Activated CD4-positive, CD25-positive, alpha-beta regulatory T cell treated with anti-CD3 and anti-CD28 coated beads, Interleukin-2, amount 50 U/mL, for 72 hours (primary cell): Measurements from ENCODE around the gene SCN2B.

ENCODE experiments used
- DNase-seq: peaks from one replicate; pipeline ENCODE4 v3.0.0; 2021

The SCN2B gene

DNA sequence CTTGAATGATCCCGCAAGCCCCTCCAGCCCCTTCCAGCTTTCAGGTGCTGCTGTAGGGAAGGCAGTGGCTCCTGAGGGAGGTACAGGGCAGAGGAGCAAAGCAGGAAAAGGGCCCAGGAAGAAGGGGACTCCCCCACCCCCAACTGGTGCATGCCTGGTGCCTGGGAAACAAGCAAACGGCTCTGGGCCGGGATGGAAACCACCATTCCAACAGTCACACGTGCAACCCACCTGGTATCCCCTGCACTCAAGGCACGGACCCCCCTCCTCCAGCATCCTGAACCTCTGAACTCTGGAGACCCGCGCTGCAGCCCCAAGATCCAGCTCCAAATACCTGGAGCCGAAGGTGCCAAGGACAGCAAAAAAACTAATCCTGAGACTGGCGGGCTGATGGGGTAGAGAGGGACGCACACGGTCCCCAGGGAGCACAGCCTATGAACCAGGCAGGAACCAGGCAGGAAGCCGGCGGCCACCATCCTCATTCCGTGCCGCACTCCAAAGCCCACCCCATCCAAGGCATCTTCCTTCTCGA lies 24.4 kb downstream of the SCN2B start:
- DNase-seq: no peak

DNA sequence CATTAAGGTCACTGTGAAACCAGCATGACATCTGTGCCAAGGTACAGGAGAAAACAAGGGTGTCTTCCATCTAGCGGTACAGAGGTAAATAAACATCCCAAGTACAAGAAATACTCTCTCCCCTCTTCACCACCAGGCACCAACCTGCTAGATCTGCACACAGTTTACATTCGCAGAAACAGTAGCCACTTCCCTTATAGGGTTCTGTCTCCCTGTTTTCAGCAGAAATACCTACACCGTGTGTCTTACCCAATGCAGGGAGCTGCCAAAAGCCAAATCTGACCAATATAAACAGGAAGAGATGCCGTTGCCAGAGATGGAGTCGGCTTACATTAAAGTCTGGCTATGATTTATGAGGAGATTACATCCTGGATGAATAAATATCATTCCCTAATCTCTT lies 25.0 kb downstream of the SCN2B start:
- no peak for DNase-seq

DNA sequence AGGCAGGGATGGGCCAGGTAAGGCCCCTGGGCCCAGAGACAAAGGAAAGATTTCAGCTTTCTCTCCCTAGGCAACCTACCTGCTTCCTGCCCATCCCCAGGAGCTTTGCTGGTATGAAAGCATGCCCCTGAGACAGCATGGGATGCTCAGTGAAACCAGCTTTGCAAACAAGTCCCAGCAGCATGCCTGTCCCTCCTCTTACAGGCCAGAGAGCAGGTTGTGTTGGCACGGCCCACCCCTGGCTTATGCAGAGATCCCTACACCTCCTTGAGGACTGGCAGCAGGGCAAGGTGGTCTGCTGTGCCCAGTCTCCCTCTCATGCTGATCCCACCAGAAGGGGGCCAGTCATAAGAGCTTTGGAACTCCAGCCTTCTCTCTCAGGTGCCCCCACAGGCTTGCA lies 26.9 kb downstream of the SCN2B start:
- no peak for DNase-seq

DNA sequence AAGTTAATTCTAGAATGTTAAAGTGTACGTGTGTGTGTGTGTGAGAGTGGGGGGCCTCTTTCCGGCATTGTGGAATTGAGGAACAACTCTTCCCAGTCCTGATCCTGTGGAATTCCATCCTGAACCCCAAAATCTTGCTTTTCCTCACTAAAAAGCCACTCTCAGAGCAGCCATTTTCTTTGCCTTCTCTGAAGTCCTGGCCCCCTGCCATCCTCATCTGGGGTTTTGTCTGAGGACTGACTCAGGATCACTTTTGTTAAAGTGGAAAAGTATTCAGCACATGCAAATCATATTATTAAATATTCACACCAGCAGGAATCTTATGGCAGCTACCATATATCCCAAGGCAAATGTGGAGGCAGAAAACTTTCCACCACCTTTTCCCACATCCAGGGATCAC lies 27.6 kb downstream of the SCN2B start:
- no peak for DNase-seq

DNA sequence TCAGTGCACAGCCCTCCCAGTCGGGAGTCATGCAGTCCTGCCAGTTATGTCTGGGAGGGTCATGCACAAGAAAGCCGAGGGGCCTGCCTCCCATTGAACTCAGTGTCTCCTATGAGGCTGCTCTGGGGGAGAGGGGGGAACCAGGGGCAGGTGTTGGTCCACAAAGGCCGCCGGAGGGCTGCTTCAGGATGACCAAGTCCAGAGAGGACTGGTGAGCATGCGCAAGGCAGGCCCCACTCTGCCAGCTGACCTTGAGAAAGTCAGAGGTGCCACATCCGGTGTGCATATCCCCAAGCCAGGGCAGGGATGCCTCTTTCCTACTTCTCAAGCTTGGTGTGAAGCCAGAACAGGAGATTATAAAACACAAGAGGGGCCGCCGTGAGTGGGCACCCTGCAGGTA lies 28.2 kb downstream of the SCN2B start:
- no peak for DNase-seq

DNA sequence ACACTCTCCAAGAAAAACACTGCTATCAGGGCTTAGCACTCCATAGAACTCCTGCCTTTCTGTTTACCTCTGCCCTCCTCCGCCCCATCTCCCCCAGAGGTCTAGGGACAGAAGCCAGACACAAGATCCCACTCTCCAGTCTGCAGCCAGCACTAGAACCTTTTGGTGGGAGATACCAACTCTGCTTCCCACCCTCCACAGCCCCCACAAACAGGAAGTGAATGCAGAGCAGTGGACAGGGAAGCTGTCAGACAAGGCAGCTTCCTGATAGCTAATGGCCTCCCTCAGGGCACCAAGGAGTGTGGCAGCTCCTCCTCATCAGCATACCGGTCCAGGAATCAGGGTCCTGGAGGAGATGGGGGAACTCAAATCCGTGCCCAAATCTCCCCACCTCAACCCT lies 28.9 kb downstream of the SCN2B start:
- no peak for DNase-seq

DNA sequence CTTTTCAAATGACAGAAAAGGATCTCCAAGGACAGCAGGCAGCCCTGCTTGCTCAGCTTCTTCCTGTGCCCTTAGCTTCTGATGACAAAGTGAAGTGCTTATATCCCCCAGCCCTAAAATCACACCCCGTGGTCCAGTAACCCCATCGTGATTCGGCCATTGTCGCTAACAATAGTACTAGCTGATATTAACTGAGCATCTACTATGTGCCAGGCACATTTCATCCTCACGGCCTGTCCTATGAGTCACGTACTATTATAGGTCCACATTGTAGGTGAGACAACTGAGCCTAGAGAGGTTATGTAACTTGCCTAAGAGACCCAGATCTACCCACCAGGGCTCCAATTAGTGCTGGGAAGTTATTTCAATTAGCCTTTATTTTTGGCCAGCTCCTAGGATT lies 29.9 kb downstream of the SCN2B start:
- no peak for DNase-seq

DNA sequence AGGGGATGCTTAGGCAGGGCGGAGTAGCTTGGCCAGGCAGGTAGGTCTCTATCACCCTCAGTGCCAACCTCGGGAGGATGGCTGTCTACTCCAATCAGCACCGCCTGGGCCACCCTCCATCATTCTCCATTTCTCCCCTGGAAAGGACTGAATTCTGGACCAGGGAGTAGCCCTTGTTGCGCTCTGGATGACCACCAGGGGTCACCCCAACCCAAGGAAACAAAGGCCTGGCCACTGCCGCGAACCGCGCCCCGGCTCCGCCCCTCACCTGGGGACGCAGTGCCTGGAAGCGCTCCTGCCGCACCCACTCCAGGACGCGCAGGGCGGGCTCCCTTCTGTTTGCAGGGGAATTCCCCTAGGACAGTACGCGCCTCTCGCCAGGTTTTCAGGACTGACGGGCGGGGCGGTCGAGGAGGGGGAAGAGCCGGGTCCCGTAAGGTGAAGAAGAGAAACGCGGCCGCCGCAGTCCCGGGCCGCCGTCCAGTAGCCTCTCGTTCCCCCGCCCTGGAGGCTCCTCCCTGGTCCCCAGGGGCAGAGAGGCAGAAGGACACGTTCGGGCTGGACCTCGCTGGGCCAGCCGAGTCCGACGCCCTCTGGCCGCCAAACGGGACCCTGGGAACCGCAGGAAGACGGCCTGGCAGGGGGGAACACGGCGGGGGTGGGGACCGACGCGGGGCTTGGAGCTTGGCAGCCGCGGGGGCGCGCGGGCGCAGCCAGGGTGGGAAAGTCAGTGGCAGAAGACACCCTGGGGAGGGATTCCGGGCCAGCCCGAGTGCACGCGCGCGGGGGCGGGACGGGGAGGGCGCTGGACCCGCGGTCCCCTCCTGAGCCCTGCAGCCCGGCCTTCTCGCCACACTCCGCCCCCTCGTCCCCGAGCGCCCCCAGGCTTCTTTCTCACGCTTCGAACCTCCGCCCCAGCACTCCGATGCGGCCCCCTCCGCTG lies 30.9 kb downstream of the SCN2B start:
- DNase-seq: peak; percentile 90

DNA sequence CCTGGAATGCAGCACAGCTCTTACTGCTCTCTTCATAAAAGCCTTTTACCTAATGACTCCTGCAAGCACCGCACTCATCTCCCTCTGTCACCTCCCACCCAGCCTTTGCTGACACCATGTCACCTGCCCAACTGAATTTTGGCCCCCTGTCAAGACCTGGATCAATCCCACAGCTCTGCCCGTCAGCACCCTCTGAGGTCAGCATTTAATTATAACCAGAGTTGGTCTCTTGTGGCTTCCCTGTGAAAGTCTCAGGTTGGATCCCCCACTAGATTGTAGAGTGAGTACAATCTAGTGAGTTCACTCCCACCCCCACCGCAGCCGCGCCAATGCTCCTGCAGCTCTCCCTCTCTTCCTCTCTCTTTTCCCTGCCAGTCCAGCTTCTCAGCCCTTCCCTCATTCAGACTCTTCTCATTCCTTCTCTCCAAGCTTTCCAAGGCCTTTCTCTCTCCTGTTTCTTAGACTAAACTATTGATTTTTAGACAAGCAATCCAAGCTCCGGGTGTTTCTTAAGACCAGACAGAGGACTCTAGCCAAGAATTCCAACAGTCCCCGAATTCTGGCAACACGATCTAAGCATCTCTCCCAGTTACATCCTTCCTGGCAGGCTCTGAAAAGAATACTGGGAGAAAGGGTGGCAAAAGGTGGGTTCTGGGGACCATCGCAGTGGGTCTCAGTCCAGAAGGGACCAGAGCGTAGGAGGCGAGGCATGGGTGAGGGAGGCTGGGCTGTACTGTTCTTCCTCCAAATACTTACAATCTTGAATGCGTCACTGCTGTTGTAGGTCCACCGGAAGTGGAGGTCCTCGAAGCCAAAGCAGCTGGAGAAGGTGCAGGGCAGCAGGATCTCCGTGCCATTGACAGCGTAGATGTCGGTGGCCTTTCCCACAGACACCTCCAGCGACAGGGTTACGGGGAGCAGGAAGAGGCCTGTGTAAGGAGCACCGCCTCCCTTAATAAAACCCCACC lies 31.9 kb downstream of the SCN2B start:
- no peak for DNase-seq

DNA sequence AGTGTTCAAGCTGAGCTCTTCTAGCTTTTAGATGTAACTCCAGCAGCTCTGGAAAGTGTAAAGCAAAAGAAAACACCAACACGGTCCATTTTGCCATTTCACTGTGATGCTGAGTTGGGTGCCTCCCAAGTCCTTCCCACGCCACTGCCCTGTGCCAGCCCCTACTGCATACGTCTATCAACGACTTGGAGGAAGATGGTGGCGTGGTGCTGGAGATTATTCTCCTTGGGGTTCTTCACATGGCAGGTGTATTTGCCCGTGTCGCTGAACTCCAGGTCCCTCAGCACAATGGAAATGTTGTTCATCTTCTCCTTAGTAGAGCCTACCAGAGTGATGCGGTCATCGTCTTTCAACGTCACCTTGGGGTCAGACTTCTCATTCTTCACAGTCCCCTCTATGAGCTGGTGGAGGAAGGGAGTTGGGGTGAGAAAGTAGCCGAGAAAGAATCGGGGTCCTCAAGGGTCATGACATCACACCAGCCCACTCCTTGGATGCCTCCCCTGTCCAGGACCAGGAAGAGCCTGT lies 32.7 kb downstream of the SCN2B start:
- no peak for DNase-seq

DNA sequence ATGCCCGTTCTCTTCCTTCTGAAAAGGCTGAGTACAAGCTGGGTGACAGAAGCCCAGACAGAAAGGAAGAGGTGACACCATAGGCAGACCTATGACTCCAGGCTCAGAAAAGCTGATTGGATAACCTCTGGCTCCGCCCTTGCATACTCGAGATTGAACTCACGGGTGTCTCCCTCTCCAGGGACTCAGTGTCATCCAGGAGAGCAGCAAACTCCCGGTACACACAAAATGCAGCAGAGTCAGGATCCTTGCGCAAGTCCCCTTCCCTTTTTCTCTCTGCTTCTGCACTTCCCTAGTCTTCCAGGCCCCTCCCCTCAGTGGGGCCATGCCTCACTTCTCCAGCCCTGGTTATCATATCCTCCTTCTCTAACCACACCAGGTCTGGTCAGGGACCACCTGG lies 33.6 kb downstream of the SCN2B start:
- DNase-seq: no peak

DNA sequence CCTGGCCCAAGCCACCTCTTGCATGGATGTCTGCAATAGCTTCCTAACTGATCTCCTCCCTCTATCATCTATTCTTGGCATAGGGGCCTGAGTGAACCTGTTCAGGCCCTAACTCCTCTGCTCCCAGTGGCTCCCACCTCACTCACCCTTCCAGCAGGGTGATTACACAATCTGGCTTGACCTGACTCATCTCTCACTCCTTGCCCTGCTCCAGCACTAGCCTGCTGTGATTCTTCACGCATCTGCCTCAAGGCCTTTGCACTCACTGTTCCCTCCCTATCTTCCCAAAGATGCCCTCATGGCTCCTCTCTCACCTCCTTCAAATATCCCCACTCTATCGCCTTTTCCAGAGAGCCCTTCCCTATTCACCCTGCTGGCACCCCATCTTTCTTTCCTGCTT lies 34.4 kb downstream of the SCN2B start:
- no peak for DNase-seq

DNA sequence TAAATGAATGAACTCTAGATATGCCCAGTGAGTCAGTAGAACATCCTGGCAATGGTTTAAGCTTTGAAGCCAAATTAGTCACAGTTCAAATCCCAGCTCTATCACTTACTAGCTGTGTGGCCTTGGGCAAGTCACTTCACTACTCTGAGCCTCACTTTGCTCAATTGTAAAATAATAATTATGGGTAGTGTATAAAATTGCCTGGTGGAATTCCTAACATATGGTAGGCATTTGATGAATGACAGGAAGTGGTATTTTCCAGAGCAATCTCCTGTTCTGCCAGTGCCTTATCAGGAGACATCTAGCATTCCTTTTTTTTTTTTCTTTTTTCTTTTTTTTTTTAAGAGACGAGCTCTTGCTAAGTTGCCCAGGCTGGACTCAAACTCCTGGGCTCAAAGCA lies 36.9 kb downstream of the SCN2B start:
- no peak for DNase-seq

DNA sequence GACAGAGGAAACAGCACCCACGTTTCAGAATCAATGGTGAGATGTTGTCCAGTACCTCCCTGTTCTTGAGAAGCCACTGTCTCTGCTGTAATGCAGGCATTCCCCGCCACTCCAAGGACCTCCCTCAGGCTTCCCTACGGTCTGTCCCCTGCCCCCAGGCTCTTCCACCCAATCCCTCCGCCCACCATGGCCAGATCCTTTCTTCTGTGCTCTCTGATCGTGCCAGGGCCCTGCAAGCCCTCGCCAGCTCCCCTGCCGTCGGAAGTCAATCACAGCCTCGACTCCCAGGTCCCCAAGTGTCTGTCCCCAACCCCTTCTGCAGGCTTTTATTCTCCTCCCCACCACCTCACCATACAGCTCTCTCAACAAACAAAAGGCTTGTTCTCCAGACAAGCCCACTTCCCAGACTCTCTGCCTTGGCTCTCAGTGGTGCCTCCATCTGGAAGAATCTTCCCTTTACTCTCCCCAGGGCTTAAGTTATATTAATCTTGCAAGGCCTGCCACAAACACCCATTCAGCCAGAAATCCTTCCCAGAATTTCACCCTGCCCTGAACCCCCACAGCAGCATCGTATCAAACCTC lies 37.5 kb downstream of the SCN2B start:
- DNase-seq: no peak

DNA sequence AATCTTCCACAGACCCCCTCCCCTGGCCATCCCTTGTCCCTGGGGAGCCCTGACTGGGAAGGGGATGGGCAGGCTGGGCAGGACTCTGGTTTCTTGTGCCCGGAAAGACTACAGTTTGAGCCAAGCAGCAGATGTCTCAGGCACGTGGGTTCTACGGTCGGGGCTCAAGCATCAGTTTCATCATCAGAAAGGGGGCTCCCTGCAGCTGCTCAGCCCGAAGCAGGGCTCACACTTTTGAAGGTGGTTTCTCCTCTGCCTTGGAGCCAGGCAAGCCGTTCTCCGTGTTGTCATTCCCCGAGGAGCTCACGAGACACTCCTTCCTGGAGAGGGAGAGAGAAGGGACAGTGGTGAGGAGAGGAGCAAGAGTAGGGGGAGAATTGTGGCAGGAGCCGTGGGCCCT lies 39.6 kb downstream of the SCN2B start:
- DNase-seq: no peak

DNA sequence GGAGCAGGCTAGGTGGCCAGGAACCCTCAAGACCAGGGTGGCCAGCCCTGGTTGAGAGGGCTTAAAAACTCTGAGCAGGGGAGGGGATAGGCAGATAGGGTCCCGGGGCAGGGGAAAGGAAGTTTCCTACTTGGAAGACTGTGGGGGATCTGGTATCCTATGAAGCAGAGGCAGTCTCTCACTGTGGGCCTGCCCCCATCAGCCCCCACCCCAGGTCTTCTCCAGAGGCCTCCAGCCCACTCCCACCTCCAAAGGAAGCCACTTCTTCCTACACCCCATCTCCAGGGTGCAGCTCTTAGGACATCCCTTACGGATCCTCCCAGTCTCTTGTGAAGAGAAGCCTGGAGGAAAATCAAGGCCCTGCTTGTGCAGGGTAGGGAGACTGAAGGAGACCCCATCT lies 40.1 kb downstream of the SCN2B start:
- DNase-seq: no peak

DNA sequence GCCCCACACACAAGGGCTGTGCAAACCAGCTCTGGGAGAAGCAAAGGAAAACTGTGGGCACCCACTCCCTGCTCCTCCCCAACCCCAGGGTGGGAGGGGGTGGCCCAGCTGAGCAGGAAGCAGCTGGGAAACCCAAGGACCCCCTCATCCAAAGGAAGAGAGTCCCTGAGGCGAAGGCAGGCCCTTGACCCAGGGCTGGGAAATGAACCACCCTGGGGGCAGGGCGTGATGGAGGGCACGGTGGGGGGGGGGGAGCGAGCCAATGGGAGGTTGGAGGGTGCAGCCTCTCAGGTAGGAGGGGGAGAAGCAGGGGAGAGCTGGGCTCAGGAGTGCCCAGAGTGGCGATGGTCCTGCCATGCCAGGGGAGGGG lies 40.7 kb downstream of the SCN2B start:
- DNase-seq: no peak

DNA sequence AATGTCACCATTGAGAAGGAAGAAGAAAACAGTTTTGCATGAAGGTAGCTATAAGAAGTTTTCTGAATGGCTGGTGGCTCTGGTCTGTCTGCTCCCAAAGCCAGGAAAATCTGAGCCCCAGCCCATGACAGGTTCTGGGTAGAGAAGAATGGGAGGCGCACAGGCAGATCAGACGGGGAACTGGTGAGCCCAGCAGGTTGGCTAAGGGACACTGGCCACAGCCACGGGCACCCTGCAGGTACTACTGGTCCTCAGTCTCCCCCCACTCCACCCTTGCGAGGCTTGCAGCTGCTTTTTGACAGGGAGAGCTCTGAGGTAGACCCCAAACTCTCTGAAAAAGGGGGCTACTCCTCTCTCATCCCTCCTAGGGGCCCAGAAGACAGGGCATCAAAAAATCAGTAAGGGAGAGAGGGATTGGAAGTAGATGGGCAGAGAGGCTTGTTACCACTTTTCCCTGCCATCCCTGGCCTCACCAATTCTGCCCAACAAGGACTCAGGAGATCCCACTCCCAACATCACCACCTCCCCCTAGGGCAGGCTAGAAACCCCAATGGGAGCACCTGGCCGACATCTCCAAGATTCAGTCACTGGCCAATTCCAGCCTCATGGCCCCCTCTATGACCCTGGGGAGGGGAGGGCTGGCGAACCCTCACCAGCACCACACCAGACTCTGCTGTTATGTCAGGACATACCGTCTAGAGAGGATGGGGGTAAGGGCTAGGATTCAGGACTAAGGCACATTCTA lies 41.2 kb downstream of the SCN2B start:
- no peak for DNase-seq

DNA sequence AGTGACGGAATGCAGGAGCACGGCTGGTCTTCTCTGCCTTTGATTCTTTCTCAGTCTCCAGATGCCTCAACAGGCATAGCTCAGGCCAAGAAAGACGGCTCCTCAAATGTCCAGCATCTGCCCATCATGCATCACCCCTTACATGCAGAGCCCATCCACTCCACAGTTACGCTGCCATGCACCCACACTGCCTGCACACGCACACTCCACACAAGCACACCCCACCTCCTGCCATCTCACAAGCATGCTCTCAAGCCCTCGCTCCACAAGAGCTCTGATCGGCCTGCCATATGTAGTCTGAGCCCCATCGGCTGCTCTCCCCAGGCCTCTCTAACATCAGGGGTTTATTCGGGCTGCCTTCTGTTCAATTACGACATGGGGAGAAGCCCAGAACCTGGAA lies 42.6 kb downstream of the SCN2B start:
- no peak for DNase-seq

DNA sequence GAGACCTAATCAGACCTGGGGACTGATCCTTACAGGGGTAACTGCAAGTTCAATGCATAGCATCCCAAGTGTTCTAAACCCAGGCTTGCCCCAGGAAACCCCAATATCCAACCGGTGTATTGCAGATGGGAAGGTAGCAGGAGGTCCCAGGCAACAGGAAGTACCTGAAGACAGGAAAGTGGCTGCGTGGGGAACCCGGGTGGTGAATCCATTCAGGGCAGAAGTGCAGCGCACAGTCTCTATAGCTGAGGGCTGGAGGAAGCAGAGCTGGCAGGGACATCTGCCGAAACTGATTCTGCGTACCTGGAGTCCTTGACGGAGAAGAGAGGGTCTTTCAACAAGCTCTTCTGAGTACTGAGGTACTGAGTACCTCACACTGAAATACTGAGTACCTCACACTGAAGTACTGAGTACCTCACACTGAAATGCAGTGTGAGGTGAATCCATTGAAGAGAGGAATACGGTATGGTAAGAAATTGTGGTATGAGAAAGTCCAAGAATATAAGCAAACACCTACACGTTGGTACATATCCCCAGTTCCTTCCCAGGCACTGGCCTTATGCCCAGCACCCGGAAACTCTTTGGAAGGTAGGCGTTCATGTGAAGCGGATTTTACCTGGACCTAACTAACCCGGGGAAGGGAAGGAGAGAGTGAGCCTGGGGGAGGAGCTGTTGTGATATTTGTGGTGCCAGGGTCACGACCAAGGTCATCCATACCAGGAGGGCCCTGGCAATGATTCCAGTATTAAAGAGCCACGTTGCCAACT lies 43.9 kb downstream of the SCN2B start:
- DNase-seq: no peak

DNA sequence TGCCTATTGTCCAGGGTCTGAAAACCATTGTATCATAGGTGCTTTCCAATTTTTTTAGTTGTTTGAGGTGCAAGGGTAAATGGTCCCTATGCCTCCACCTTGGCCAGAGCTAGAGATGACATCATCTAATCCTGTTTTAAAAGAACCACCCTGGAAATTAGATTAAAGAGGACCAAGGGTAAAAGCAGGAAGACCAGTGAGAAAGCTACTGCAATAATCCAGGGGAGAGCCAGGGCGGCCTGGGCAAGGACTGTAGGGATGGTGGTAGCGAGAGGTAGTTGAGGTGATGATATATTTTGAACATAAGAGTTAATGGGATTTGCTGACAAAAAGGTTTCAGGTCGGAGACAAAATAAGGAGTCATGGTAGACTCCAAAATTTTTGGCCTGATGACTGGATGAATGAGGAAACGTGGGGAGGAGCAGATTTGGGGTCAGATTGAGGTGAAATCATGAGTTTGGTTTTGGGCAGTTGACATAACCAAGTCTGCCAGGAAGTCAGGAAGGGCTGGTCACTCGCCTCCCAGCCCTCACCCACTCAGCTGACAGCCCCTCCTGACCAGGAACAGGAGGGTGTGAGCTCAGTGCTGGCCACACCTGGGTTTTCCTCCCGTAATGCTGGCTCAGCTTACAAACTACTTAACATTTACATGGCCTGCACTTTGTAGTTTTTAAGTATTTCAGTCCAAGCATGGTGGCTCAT lies 46.8 kb downstream of the SCN2B start:
- no peak for DNase-seq
